ENCODE measurements around the gene DMAC2L.

GRCh38 chr14:50357124-50357523 is 45.0 kb downstream of the DMAC2L start:
- TF ChIP-seq CTCF (IDR thresholded peaks at IDR 0.05), result no peak
- no peak for TF ChIP-seq POLR2A (IDR thresholded peaks at IDR 0.05)

Data from transverse colon (tissue), 3 donors.